ENCODE results near the gene ZFPM1.

ZFPM1 gene

GRCh38 chr16:88487920-88488851, 35.1 kb downstream of the ZFPM1 start:
- Histone ChIP-seq H2AFZ (ENCODE audit: low read depth, low read length) (no peak overlapping the region), H3K4me3 (ENCODE audit: low read length) (no peak overlapping the region), H3K4me1 (ENCODE audit: low read length) (peaks cover under 1% of the 10 kb centered on the region), H3K79me2 (ENCODE audit: low read length) (no peaks in the 10 kb centered on the region), H3K9ac (ENCODE audit: low read length) (no peak overlapping the region), H3K9me3 (ENCODE audit: insufficient read depth, low read length) (no peaks in the 10 kb centered on the region), H3K27ac (ENCODE audit: low read length) (no peak overlapping the region), H4K20me1 (ENCODE audit: insufficient read depth, low read length) (peaks cover 45% of the 10 kb centered on the region), H3K36me3 (replicated peaks; ENCODE audit: low read depth, low read length) (peaks cover 3% of the 10 kb centered on the region), H3K27me3 (ENCODE audit: low read depth, low read length) (no peaks in the 10 kb centered on the region), H3K4me2 (ENCODE audit: low read length) (no peak overlapping the region)
- TF ChIP-seq EZH2phosphoT487 (IDR thresholded peaks at IDR 0.05; ENCODE audit: low read depth), result no peak
- no peak for TF ChIP-seq CTCF (IDR thresholded peaks at IDR 0.05; ENCODE audit: low read depth, low read length)

GRCh38 chr16:88489163-88489741, 36.2 kb downstream of the ZFPM1 start:
- H3K27me3 ChIP-seq (ENCODE audit: low read depth, low read length), result no peaks in the 10 kb centered on the region
- H3K9me3 ChIP-seq (ENCODE audit: insufficient read depth, low read length), result no peaks in the 10 kb centered on the region
- H3K36me3 ChIP-seq (replicated peaks; ENCODE audit: low read depth, low read length), result peaks cover 3% of the 10 kb centered on the region
- no peak overlapping the region for H3K4me3 ChIP-seq (ENCODE audit: low read length)
- peaks cover 34% of the 10 kb centered on the region for H4K20me1 ChIP-seq (ENCODE audit: insufficient read depth, low read length)
- H3K4me1 ChIP-seq (ENCODE audit: low read length), result no peaks in the 10 kb centered on the region
- H3K9ac ChIP-seq (ENCODE audit: low read length), result no peak overlapping the region
- H2AFZ ChIP-seq (ENCODE audit: low read depth, low read length), result no peak overlapping the region
- H3K27ac ChIP-seq (ENCODE audit: low read length), result no peak overlapping the region
- H3K4me2 ChIP-seq (ENCODE audit: low read length), result no peak overlapping the region
- no peak for TF ChIP-seq EZH2phosphoT487 (IDR thresholded peaks at IDR 0.05; ENCODE audit: low read depth)
- TF ChIP-seq CTCF (IDR thresholded peaks at IDR 0.05; ENCODE audit: low read depth, low read length), result no peak
- no peaks in the 10 kb centered on the region for H3K79me2 ChIP-seq (ENCODE audit: low read length)

- no peak overlapping the region for H2AFZ ChIP-seq (ENCODE audit: low read depth, low read length)
- no peak overlapping the region for H3K9ac ChIP-seq (ENCODE audit: low read length)
- H3K4me1 ChIP-seq (ENCODE audit: low read length), result no peaks in the 10 kb centered on the region
- peaks cover 3% of the 10 kb centered on the region for H3K36me3 ChIP-seq (replicated peaks; ENCODE audit: low read depth, low read length)
- TF ChIP-seq CTCF (IDR thresholded peaks at IDR 0.05; ENCODE audit: low read depth, low read length) (no peak), EZH2phosphoT487 (IDR thresholded peaks at IDR 0.05; ENCODE audit: low read depth) (no peak)
- H3K9me3 ChIP-seq (ENCODE audit: insufficient read depth, low read length), result no peaks in the 10 kb centered on the region
- H3K27me3 ChIP-seq (ENCODE audit: low read depth, low read length), result no peaks in the 10 kb centered on the region
- H3K4me3 ChIP-seq (ENCODE audit: low read length), result no peak overlapping the region
- no peak overlapping the region for H3K27ac ChIP-seq (ENCODE audit: low read length)
- no peaks in the 10 kb centered on the region for H3K79me2 ChIP-seq (ENCODE audit: low read length)
- peaks cover 22% of the 10 kb centered on the region for H4K20me1 ChIP-seq (ENCODE audit: insufficient read depth, low read length)
- H3K4me2 ChIP-seq (ENCODE audit: low read length), result no peak overlapping the region
These were observed 38.0 kb downstream of the ZFPM1 start for GRCh38 chr16:88491001-88491559.

Measured in OCI-LY3 (cell line).